Right lobe of liver (tissue), 6 donors: Measurements from ENCODE around the gene DNM3. TPM values are rescaled to one million over a fixed set of nuclear protein-coding genes. Genes with fewer than 3 reads are reported as not detected.

Source experiments
- ATAC-seq, 4 donors: fragments of 200-7000 bp; cut with Tn5 transposase; one replicate each; pipeline ENCODE4 v1.9.1; 2020; ENCODE audit warnings: mild to moderate bottlenecking in 4 of 4, moderate library complexity in 4 of 4
- DNase-seq, 3 donors: peaks; one replicate each; pipeline ENCODE4 v3.0.0-alpha.2; 2020
- H3K27ac ChIP-seq, 3 donors: fragments of 200-600 bp; one replicate each; pipeline ENCODE4 v1.8.0; 2022
- H3K27me3 ChIP-seq, 2 donors: fragments of 200-600 bp; one replicate each; pipeline ENCODE4 v1.8.0; 2022
- H3K36me3 ChIP-seq, 4 donors: fragments of 200-600 bp; sonication (generic) in 1 of 4; one replicate each; pipeline versions ENCODE4 v1.5.1 to v1.8.0; 2017 to 2022; ENCODE audit warnings: control low read depth in 1 of 4
- H3K4me1 ChIP-seq, 4 donors: fragments of 200-600 bp; sonication (generic) in 1 of 4; one replicate each; pipeline versions ENCODE4 v1.5.1 to v1.8.0; 2017 to 2022; ENCODE audit warnings: control low read depth in 1 of 4
- H3K4me3 ChIP-seq, 3 donors: fragments of 200-600 bp; one replicate each; pipeline ENCODE4 v1.8.0; 2022
- H3K9me3 ChIP-seq, 4 donors: fragments of 200-600 bp; sonication (generic) in 1 of 4; one replicate each; pipeline versions ENCODE4 v1.5.1 to v1.8.0; 2017 to 2022; ENCODE audit warnings: control low read depth in 1 of 4
- POLR2A ChIP-seq: fragments of 450-650 bp; IDR thresholded peaks from one replicate; pipeline ENCODE4 v1.6.1; 2017; ENCODE audit warnings: antibody characterized with exemption, mild to moderate bottlenecking
- WGBS: methylation state at CpG from one replicate; pipeline ENCODE4 v1.1.6; 2018; ENCODE audit warnings: low coverage, low lambda C conversion rate; ENCODE audit not compliant: insufficient coverage; ENCODE audit errors: missing lambda C conversion rate; 5-methylcytosine and 5-hydroxymethylcytosine counted together
- intact Hi-C, 2 donors: fragments of 100-400 bp; cut with DNase I; formaldehyde crosslinking; loops; one replicate each; pipeline versions ENCODE4 v1.11.2 to v1.14.1; 2022
- total RNA-seq, 6 experiments: library from RNA; depleted of rRNA in 2 of 6; stranded (reverse); fragments of >200 nt in 2 of 6; fragmentation: NEBNext Ultra II Directional in 3 of 6; extraction: Animal tissue kit (Norgen Biotek cat#: 25700) in 3 of 6; gene quantifications; one replicate each; pipeline versions ENCODE4 v1.1.0 to v1.2.4, GENCODE V29; 2016 to 2023
- TF ChIP-seq, protein P1 (sequence below), 4 donors: fragments of 200-600 bp in 3 of 4; fragments of 450-650 bp in 1 of 4; IDR thresholded peaks; one replicate each; pipeline versions ENCODE4 v1.5.1 to v1.8.0; 2016 to 2022; ENCODE audit warnings: antibody characterized with exemption in 4 of 4, mild to moderate bottlenecking in 2 of 4
- donor health status: DM: no; HTN: yes; CAD: no.
- donor health status: DM: no; HTN: no; CAD: no.
- donor health status: DM: no; HTN: no; CAD: no.
- donor health status: DM: no; HTN: yes; CAD: no.
- donor health status: DM: no; HTN: yes; CAD: no.

Gene DNM3
- total RNA-seq, 6 experiments from 2014 or later: 0.29 to 0.92 (median 0.43) TPM

DNA sequence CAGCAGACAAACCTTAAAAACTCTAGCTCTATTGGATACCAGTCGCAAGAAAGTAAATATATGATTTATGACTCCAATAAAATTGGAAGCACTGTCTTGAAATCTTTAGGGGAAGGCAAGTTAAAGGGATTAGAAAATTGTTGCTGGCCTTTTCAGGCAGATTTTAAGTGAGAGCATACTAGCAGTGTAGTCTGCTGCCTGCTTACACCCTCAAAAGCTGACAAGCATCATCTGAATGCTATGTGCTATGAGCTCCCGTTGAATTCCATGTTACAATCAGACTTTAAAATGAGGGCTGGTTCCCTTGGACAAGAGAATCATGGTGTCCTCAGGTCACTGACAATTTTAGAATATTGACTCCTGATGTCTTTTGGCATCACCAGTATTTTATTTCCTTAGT is 308.0 kb downstream of the DNM3 start:
- ATAC-seq (no peak), DNase-seq (no peak)
- Histone ChIP-seq H3K27me3 (no peaks in the 10 kb centered on the region), H3K4me1 (no peaks in the 10 kb centered on the region), H3K36me3 (no peaks in the 10 kb centered on the region), H3K9me3 (no peaks in the 10 kb centered on the region), H3K27ac (no peak overlapping the region), H3K4me3 (no peak overlapping the region)
- TF ChIP-seq POLR2A: no peak
- TF ChIP-seq, protein P1, sequence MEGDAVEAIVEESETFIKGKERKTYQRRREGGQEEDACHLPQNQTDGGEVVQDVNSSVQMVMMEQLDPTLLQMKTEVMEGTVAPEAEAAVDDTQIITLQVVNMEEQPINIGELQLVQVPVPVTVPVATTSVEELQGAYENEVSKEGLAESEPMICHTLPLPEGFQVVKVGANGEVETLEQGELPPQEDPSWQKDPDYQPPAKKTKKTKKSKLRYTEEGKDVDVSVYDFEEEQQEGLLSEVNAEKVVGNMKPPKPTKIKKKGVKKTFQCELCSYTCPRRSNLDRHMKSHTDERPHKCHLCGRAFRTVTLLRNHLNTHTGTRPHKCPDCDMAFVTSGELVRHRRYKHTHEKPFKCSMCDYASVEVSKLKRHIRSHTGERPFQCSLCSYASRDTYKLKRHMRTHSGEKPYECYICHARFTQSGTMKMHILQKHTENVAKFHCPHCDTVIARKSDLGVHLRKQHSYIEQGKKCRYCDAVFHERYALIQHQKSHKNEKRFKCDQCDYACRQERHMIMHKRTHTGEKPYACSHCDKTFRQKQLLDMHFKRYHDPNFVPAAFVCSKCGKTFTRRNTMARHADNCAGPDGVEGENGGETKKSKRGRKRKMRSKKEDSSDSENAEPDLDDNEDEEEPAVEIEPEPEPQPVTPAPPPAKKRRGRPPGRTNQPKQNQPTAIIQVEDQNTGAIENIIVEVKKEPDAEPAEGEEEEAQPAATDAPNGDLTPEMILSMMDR (IDR thresholded peaks at IDR 0.05): no peak
- WGBS: 88% methylated on average over 2 of the region's 2 CpGs
- intact Hi-C loops: no loop called here

DNA sequence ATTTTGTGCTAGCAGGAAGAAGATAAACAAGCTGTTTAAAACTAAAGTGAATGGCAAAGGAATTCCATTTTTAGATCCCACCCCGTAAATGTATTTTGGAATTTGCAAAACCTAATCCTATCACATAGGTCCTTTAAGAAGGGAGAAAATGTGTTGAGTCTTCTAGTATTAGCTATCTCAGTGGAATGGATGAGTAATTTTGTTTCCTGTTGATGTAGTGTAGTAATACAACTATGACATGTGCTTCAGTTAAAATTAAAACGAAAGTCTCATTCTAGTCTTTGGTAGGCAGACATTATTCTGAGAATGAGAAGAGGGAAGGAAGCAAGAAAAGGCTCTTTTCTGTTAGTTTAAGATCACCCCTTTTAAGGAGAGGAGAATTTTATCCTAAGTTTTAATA is 313.3 kb downstream of the DNM3 start:
- DNase-seq (no peak), ATAC-seq (peak; percentile 40 to 80 (median 64))
- no peaks in the 10 kb centered on the region for H3K4me1 ChIP-seq
- H3K4me3 ChIP-seq: no peak overlapping the region
- 45% methylated on average over 2 of the region's 2 CpGs for WGBS
- no peaks in the 10 kb centered on the region for H3K9me3 ChIP-seq
- no peaks in the 10 kb centered on the region for H3K27me3 ChIP-seq
- no peak for TF ChIP-seq POLR2A
- TF ChIP-seq, protein P1 (IDR thresholded peaks at IDR 0.05): no peak
- H3K36me3 ChIP-seq: no peaks in the 10 kb centered on the region
- H3K27ac ChIP-seq: peak overlapping the region in 2 of 3 donors; percentile 19 to 27
- intact Hi-C loops: no loop called here

DNA sequence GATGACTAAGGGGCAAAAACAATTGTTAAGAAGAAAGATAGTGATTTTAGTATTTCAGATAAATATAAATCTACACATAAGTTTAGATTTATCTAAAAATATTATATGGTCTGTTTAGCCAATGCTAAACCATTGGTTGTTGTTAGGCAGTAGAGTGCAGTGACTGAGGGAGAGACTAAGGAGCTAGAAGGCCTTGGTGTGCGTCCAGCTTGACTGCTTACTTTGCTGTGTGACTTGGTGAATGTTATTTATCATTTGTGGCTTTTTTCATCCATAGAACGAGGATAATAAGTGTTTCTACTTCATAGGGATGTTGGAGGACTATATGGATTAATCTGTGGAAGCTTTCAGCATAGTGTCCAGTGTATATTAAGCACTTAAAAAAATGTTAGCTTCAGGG is 314.5 kb downstream of the DNM3 start:
- TF ChIP-seq, protein P1 (IDR thresholded peaks at IDR 0.05): no peak
- no peak for TF ChIP-seq POLR2A
- H3K4me3 ChIP-seq: no peak overlapping the region
- ATAC-seq: no peak
- no peak overlapping the region for H3K27ac ChIP-seq
- no peaks in the 10 kb centered on the region for H3K27me3 ChIP-seq
- 53% methylated on average over 2 of the region's 2 CpGs for WGBS
- intact Hi-C loops: no loop called here
- no peaks in the 10 kb centered on the region for H3K36me3 ChIP-seq
- H3K9me3 ChIP-seq: no peaks in the 10 kb centered on the region
- H3K4me1 ChIP-seq: no peaks in the 10 kb centered on the region
- no peak for DNase-seq

DNA sequence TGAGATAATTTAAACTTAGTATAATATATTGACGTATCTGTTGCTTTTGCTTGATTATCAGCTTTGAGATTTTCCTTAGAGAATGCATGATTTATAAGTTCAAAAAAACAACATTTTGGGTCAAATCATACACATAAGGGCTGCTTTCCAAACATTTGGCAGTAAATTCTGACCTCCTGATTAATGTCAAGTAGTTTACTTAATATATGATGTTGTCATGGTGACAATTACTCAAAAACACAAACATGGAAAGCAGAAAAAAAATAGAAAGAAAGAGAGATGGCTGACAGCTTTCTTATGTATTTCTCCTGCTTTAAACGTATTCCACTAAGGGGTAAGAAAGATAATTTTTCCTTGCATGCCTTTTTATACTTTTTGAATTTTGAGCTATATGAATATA is 320.9 kb downstream of the DNM3 start:
- H3K27me3 ChIP-seq: no peaks in the 10 kb centered on the region
- 66% methylated on average over 2 of the region's 2 CpGs for WGBS
- ATAC-seq (no peak), DNase-seq (no peak)
- no peaks in the 10 kb centered on the region for H3K9me3 ChIP-seq
- no peaks in the 10 kb centered on the region for H3K36me3 ChIP-seq
- H3K4me3 ChIP-seq: no peak overlapping the region
- intact Hi-C loops: no loop called here
- H3K27ac ChIP-seq: no peak overlapping the region
- TF ChIP-seq POLR2A: no peak
- TF ChIP-seq, protein P1 (IDR thresholded peaks at IDR 0.05): no peak
- no peaks in the 10 kb centered on the region for H3K4me1 ChIP-seq
